Forelimb muscle (tissue), 1 donor: Measurements from ENCODE around the gene FGF8. TPM values are rescaled to one million over a fixed set of nuclear protein-coding genes. Genes with fewer than 3 reads are reported as not detected.

Experiments used
- DNase-seq: peaks from one replicate; pipeline ENCODE4 v3.0.0-alpha.2; 2013; ENCODE audit warnings: low read depth
- polyA plus RNA-seq: library from polyadenylated mRNA; unstranded; fragments of 120-200 nt; gene quantifications from one replicate; pipeline ENCODE4 v1.2.1, GENCODE V29; 2013; ENCODE audit not compliant: insufficient read length

FGF8 gene
- polyA plus RNA-seq, 1 donor, result 0.34 TPM

DNA sequence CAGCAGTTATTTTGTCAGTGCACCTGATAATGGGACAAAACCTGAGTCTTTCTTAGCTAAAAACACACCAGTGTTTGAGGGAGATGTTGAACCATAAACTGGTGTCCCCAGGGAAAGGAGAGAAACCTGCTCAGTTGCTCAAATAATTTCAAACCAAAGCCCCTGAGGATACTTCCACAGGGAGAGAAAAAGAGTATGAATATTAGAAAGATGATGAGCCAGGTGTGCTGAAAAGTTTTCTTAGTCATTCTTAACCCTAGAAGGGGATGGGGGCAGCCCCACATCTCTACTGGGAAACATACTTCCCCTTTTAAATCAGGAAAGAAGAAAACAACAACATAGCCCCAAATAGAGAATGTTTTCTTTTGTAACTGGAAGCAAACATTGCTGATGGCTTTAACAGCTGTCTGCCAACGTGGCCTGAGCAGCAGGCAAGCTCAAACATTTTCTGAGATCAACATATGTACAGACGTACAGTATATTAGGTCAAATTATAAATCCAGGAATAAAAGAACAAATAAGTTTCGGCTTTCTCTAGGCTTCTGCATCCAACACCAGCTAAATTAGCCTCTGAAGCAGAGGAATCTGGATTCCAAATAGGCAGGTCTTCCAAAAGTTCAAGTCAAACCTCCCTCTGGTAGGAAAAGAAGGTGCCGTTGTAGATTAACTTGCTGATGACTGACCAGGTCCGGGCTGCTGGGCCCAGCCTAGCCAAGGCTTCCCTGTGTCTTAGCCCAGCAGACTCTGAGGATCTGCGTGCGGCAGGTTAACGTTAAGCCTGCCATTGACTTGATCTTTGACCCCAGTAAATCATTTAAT lies 50.4 kb downstream of the FGF8 start:
- no peak for DNase-seq

- DNase-seq, result no peak
Measured at GRCh38 chr10:101724446-101724845, 51.5 kb downstream of the FGF8 start.

GRCh38 chr10:101723176-101723575 lies 52.7 kb downstream of the FGF8 start:
- no peak for DNase-seq

- DNase-seq, result no peak
Measured at GRCh38 chr10:101721806-101722205, 54.1 kb downstream of the FGF8 start.

- no peak for DNase-seq
Measured at GRCh38 chr10:101720606-101721230, 55.2 kb downstream of the FGF8 start.

Other genes starting within 250 kb of the FGF8 start
- gene POLL, start 187.9 kb downstream of the FGF8 start, polyA plus RNA-seq, result 30.9 TPM
- gene DPCD, start 187.8 kb downstream of the FGF8 start, polyA plus RNA-seq, result 14.1 TPM
- 48.3 TPM for gene FBXW4, start 80.9 kb downstream of the FGF8 start, polyA plus RNA-seq
- 54.4 TPM for gene NPM3, start 7.3 kb upstream of the FGF8 start, polyA plus RNA-seq
- gene OGA, start 42.3 kb upstream of the FGF8 start, polyA plus RNA-seq, result 101 TPM
- gene KCNIP2, start 67.7 kb upstream of the FGF8 start, polyA plus RNA-seq, result 4.3 TPM